GM19463 (cell line): Measurements from ENCODE around the gene UNK.
A peak's percentile ranks its signal among the peaks of the same experiment; 100 is the strongest.

Source experiments
- ATAC-seq: cut with Tn5 transposase; IDR thresholded peaks from one replicate; pipeline ENCODE4 v1.9.1; 2021; ENCODE audit warnings: mild to moderate bottlenecking, moderate library complexity; ENCODE audit not compliant: unreplicated experiment

The UNK gene

GRCh38 chr17:75832164-75832651 is 47.6 kb downstream of the UNK start:
- no peak for ATAC-seq

- no peak for ATAC-seq
Observed at GRCh38 chr17:75832652-75833400, 48.2 kb downstream of the UNK start.

DNA sequence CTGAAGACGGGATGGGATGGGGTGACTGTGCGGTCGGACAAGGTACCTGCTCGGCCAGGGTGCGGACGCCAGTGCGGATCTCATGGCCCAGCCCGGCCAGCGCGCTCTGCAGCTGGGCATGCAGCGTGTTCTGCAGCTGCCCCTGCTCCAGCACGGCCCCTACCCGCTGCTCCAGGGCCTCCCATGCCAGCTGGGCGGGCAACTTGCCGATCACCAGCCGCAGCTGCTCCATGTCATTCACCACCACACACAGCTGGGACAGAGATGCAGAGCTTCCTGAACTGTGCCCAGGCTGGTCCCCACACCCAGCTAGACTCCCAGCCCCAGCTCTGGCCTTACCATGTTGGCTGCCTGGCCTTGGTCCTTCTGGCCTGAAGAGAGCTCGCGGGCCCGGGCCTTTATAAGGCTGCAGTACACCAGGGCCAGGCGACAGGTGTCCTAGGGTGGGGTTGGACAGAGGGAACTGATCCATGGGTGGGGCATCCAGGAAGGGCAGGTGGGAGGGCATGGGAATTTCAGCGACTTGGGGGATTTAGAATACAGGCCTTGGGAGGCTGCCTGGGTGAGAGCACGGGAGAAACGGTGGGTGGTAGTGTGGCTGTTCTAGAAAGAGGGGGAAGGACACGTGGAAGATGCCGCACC is 49.8 kb downstream of the UNK start:
- no peak for ATAC-seq

GRCh38 chr17:75834928-75835653 is 50.5 kb downstream of the UNK start:
- ATAC-seq: no peak

- ATAC-seq: no peak
Observed at GRCh38 chr17:75835654-75835987, 51.0 kb downstream of the UNK start.

GRCh38 chr17:75836605-75837004 is 52.0 kb downstream of the UNK start:
- ATAC-seq: no peak

DNA sequence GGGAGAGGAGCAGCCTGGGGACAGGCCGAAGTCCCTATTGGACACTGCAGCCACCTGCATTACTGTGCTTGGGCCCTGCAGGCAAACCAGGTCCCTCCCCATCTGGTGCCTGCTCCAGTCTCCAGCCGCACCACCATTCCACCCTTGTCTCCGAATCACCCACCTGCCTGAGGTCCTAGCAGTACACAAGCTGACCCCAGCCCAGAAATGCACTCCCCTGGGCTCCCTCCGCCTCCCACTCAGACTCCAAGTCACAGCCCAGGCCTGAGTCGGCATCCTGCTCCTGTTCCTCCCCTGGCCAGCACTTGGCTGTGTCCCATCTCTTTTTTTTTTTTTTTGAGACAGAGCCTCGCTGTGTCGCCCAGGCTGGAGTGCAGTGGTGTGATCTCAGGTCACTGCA is 53.3 kb downstream of the UNK start:
- ATAC-seq: no peak

- no peak for ATAC-seq
Observed at GRCh38 chr17:75838410-75838809, 53.8 kb downstream of the UNK start.

DNA sequence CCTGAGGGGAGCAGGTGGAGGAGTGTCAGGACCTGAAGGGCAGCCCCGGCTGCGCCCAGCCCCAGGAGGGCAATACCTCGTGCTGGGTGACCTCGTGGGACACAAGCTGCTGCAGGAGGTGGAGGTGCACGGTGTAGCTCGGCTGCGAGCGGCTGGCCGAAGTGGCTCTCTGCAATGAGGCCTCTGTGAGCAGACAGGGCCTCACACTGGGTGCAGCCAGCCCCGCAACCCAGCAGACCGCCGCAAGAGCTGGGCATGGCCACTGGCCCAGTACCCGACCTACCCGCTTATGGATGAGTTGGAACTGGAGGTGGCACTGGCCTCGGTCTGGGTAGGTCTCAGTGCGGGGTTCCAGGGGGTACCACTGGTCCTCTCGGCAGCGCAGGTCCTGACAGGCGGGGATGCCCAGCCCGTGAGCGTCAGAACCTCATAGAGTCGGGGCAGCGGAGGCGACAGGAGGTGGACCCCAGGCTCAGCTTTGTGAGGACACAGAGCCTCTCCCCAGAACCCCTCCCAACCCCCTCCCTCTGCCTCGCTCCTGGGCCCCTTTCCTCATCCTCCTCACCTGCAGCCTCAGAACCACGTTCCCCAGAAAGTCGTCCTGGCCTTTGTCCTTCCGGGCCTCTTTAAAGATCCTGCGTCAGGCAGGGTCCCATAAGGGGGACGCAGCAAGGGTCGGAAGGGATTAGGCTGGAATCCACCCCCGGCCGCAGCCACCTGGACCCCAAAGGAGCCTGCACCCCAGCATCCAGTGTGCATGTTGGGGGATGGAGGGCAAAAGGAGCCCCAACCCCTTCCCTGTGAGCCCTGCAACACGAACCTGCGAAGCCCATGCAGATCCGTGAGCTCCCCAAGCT is 55.6 kb downstream of the UNK start:
- no peak for ATAC-seq

DNA sequence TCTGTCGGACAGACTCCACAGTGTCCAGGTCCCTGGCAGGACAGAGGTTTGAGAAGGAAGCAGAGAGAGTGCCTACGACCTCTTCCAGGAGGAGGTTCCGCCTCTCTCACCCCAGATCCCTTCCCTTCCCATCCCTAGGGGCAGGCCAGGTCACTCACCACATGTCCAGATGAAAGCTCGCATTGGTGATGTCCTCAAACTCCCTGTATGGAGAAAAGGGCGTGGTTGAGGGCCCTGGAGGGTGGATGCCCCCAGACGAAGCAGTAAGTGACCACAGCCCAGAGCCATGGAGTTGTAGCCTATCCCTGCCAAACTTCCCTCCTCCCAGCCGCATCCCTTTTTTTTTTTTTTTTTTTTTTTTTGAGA is 56.2 kb downstream of the UNK start:
- no peak for ATAC-seq

DNA sequence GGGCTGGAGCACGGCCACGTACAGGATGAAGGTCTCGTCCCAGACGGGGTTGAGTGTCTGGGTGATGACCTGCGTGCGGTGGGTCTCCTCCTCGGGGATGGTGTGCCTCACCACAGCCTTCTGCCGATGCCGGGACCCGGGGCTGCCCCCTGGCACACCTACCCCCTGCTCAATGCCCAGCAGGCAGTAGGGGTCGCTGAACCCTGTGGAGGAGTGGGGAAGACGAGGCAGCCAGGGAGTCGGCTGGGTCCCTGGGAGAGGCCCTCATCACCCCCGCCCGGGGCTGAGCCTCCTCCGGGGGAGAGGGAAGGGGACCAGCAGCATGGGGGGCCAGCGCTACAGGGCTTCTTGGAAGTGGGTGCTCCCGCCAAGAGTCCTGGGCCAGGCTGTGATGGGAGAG is 57.8 kb downstream of the UNK start:
- no peak for ATAC-seq

DNA sequence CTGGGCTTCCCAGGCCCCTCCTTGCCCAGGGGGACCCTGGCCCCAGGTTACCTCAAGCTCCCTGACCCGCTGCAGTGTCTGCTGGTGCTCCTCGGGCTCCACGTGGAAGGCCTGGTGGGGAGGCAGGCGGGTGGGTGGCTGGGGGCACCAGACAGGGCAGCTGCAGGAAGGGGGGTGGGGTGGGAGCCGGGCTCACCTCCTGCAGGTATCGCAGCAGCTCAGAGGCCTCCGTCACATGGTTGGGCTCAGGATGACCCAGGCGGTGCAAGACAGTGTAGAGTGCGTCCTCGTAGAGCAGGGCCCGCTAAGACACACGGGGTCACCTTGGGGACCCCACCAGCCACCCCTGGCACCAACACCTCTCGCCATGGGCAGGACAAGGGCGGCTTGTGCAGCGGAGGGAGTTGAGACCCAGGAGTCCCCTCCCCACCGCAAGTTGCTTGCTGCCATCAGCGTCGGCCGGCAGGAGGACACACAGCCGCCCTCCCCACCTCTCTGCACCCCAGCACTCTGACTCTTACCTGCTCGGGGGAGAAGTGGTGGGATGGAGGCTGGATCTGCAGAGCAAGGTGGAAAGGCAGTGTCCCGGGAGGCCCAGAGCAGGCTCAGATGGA is 58.5 kb downstream of the UNK start:
- no peak for ATAC-seq

- no peak for ATAC-seq
Observed at GRCh38 chr17:75843577-75844529, 59.2 kb downstream of the UNK start, which contains the start of gene UNC13D. TSS of gene UNC13D (minus strand) at chr17:75844404. CDS start at chr17:75844337, 67 bp downstream.

- ATAC-seq: peak; percentile 6
Observed at GRCh38 chr17:75844530-75845057, 60.0 kb downstream of the UNK start.

DNA sequence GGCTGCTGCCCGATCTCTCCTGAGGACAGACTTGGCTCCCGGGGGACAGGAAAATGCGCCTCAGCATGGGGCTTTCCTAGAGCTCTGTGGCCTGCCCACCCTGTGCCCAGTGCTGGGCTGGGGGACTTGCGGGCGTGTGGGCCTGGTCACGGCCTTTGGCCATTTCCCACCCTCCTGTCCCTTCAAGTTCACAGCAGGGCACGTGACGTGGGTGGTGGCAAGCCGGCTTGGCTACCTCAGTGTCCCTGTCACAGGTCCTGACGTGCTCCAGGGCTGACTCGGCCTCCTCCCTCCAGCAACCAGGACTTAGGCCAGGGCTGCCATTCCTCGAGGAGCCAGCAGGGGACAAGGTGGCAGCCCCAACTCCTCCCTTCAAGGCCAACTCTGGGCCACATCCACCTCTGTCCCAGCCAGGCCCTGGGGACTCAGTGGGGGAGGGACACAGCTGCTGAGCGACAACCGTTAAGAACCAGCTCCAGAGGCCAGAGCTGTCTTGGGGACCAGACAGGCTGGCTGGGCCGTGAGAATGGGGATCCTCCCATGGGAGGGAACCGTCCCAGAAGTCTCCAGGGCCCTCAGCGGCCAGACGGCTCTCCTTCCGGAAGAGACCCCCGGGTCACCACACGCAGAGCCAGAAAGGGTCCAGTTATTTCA is 60.6 kb downstream of the UNK start:
- peak; percentile 69 for ATAC-seq

DNA sequence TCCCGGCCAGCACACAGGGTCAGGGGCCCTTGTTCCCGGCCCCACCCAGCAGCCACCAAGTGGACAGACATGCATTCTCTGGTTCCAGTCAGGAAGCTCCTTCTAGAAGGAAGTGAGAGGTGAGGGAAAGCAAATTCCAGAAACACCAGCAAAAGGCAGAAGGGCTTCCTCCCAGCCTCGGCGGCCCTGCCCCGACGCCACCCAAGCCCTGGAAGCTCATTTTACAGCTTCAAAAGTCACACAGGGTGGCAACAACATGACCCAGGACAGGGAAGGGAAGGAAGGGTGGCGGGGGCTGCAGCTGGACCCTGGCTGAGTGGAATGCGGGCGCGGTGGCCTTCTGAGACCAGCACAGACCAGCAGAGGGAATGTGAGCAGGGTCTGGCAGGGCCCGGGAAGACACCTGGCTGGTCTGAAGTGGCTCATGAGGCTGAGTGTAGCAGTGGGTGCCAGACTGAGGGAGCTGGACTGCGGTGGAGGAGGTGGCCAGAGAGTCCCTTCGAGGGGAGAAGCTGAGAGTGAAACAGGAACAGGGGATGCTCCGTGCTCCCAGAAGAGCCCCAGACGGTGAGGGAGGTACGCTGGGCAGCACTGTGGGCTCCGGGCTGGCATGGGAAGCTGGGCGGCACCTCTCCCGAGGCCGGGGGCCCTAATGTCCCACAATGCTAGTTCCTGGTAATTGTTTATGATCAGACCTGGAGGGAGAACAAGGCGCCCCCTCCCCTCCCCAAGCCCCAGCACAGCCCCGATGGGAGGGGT is 61.5 kb downstream of the UNK start:
- no peak for ATAC-seq

DNA sequence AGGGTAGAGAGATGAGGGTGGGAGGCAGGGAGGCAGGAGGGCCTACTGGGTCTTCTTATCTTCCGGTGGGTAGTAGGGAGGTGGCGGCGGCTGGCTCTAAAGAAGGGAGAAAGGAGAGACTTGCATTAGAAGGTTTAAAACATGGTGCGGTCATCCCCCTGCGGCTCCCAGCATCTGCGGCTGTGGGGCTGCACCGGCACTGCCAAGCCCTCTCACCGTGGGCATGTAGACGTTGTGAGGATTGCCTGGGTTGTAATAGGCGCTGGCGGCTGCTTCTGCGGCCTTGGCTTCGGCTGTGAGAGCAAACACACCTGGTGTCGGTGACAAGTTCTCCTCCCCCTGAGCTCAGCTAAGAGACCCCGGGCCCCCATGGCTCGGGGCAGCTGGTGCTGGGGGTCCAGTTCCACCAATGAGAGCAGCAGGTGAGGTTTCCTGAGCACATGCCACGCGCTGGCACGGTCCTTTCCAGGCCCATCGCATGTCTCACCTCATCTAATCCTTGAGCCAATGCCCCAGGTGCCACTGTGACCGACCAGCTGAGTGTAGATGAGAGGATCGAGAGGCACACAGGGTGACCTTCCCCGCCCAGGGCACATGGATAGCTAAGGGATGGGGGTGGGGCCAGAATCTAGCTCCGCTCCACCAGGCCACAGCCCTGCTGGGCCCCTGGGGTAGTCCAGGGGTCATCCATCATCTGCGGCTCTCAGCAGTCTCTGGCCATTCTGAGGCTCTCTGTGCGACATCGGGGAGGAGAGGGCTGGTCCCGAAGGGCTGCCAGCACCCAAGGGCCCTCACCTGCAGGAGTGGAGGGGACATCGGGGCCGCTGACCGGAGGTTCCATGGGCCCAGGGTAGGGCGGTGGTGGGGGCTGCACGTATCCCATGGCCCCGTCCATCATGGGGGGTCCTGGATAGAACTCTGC is 62.3 kb downstream of the UNK start:
- no peak for ATAC-seq
